IPS-20b (cell line): Measurements from ENCODE around the gene FARSA.

ENCODE experiments used
- H3K27ac ChIP-seq: one replicate; pipeline ENCODE4 v1.5.1; 2013; ENCODE audit warnings: low read length
- H3K27me3 ChIP-seq: 2 replicates; pipeline ENCODE4 v1.6.1; 2013; ENCODE audit warnings: mild to moderate bottlenecking, low read length, inconsistent platforms; ENCODE audit not compliant: insufficient read depth
- H3K36me3 ChIP-seq: 2 replicates; pipeline ENCODE4 v1.6.1; 2013; ENCODE audit warnings: low read depth, mild to moderate bottlenecking, inconsistent platforms, low read length, moderate library complexity; ENCODE audit not compliant: insufficient read depth
- H3K4me1 ChIP-seq: 2 replicates; pipeline ENCODE4 v1.6.1; 2013; ENCODE audit warnings: mild to moderate bottlenecking, control low read depth, inconsistent platforms, low read length, moderate library complexity; ENCODE audit not compliant: insufficient read depth
- H3K4me3 ChIP-seq: 2 replicates; pipeline ENCODE4 v1.5.1; 2013; ENCODE audit warnings: mild to moderate bottlenecking, low read length, inconsistent platforms
- H3K9ac ChIP-seq: 2 replicates; pipeline ENCODE4 v1.6.1; 2013; ENCODE audit warnings: low read depth, mild to moderate bottlenecking, inconsistent platforms, low read length, moderate library complexity
- H3K9me3 ChIP-seq: 2 replicates; pipeline ENCODE4 v1.6.1; 2013; ENCODE audit warnings: mild to moderate bottlenecking, low read depth, low read length, inconsistent platforms; ENCODE audit not compliant: insufficient read depth

Gene FARSA

GRCh38 chr19:12872941-12873890 is 60.3 kb downstream of the FARSA start:
- Histone ChIP-seq H3K4me1 (no peaks in the 10 kb centered on the region), H3K9ac (no peak overlapping the region), H3K27ac (no peak overlapping the region), H3K9me3 (0 out of 2 replicates have a peak, but pooled peaks cover 4% of the 10 kb centered on the region), H3K4me3 (no peak overlapping the region; the same call in 1 of the 2 replicates), H3K36me3 (peaks cover 9% of the 10 kb centered on the region), H3K27me3 (no peaks in the 10 kb centered on the region)
